ENCODE measurements around the gene ZNF19. TPM values are rescaled to one million over a fixed set of nuclear protein-coding genes. Genes with fewer than 3 reads are reported as not detected.

ZNF19 gene
- total RNA-seq = 10 to 100 TPM; 12.6 to 16.1 TPM
- 1 to 10 TPM; 1.9 to 5.1 TPM for polyA plus RNA-seq
- long read RNA-seq, donor 1 = 0 reads
- long read RNA-seq, donor 2, partial matches to known transcripts = 0 of 1 reads
- long read RNA-seq, donor 2, other reads (novel, unspliced or antisense) = 0 of 1 reads
- long read RNA-seq, donor 3 = 0 reads
- long read RNA-seq, donor 4, partial matches to known transcripts = 0 of 1 reads
- long read RNA-seq, donor 4, other reads (novel, unspliced or antisense) = 0 of 1 reads
- long read RNA-seq, donor 5, partial matches to known transcripts = 0 of 2 reads
- long read RNA-seq, donor 5, other reads (novel, unspliced or antisense) = 0 of 2 reads

- DNase-seq (no peak), ATAC-seq (ENCODE audit: insufficient read depth, low FRiP score) (no peak)
- no peaks in the 10 kb centered on the region for H3K4me1 ChIP-seq (ENCODE audit: control insufficient read depth in 5 of 5, insufficient read depth in 5 of 5, low read length in 5 of 5)
- no peaks in the 10 kb centered on the region for H3K27me3 ChIP-seq (ENCODE audit: control insufficient read depth in 3 of 3, insufficient read depth in 3 of 3, low read length in 2 of 3)
- H3K9ac ChIP-seq (ENCODE audit: insufficient read depth in 1 of 2, low read length in 2 of 2) = no peak within 1 kb of the TSS
- TF ChIP-seq, protein P1, sequence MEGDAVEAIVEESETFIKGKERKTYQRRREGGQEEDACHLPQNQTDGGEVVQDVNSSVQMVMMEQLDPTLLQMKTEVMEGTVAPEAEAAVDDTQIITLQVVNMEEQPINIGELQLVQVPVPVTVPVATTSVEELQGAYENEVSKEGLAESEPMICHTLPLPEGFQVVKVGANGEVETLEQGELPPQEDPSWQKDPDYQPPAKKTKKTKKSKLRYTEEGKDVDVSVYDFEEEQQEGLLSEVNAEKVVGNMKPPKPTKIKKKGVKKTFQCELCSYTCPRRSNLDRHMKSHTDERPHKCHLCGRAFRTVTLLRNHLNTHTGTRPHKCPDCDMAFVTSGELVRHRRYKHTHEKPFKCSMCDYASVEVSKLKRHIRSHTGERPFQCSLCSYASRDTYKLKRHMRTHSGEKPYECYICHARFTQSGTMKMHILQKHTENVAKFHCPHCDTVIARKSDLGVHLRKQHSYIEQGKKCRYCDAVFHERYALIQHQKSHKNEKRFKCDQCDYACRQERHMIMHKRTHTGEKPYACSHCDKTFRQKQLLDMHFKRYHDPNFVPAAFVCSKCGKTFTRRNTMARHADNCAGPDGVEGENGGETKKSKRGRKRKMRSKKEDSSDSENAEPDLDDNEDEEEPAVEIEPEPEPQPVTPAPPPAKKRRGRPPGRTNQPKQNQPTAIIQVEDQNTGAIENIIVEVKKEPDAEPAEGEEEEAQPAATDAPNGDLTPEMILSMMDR (IDR thresholded peaks at IDR 0.05; ENCODE audit: control extremely low read depth, extremely low read depth) = no peak
- no peaks in the 10 kb centered on the region for H3K36me3 ChIP-seq (ENCODE audit: control insufficient read depth in 4 of 4, insufficient read depth in 4 of 4, low read length in 4 of 4)
- no peaks in the 10 kb centered on the region for H3K9me3 ChIP-seq (ENCODE audit: control insufficient read depth in 4 of 4, insufficient read depth in 3 of 4, low read length in 3 of 4)
- H3K4me3 ChIP-seq = no peak within 1 kb of the TSS
- 91 to 94% methylated on average over 22 of the region's 22 CpGs for WGBS, 2 donors
- H3K27ac ChIP-seq (ENCODE audit: low read depth in 1 of 2, low read length in 1 of 2) = no peak within 1 kb of the TSS
Observed at GRCh38 chr16:71489122-71489521, at the start of gene ZNF19. Gene ZNF19 (minus strand): TSS chr16:71489324. CDS start chr16:71482114, 7,210 bp downstream.

DNA sequence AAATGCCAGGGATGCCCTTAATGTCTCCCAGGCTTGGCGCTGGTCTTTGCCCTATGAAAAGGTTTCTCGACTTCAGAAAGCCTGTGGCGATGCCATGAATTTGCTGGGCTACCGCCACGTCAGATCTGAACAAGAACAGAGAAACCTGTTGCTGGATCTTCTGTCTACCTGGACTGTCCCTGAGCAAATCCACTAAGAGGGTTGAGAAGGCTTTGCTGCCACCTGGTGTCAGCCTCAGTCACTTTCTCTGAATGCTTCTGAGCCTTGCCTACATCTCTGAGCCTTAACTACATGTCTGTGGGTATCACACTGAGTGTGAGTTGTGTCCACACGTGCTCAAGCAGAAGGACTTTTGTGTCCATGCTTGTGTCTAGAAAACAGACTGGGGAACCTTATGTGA lies 48.5 kb upstream of the ZNF19 start:
- TF ChIP-seq, protein P1 (IDR thresholded peaks at IDR 0.05; ENCODE audit: control extremely low read depth, extremely low read depth) = peak; percentile 17
- Histone ChIP-seq H3K9me3 (ENCODE audit: control insufficient read depth in 4 of 4, insufficient read depth in 3 of 4, low read length in 3 of 4) (no peaks in the 10 kb centered on the region), H3K27ac (ENCODE audit: low read depth in 1 of 2, low read length in 1 of 2) (no peak overlapping the region), H3K4me3 (no peak overlapping the region), H3K9ac (ENCODE audit: insufficient read depth in 1 of 2, low read length in 2 of 2) (no peak overlapping the region), H3K36me3 (ENCODE audit: control insufficient read depth in 4 of 4, insufficient read depth in 4 of 4, low read length in 4 of 4) (no peaks in the 10 kb centered on the region), H3K27me3 (ENCODE audit: control insufficient read depth in 3 of 3, insufficient read depth in 3 of 3, low read length in 2 of 3) (peaks cover 0 to 3% (median 2%) of the 10 kb centered on the region in 3 donors), H3K4me1 (ENCODE audit: control insufficient read depth in 5 of 5, insufficient read depth in 5 of 5, low read length in 5 of 5) (peaks cover 0 to 5% (median 0%) of the 10 kb centered on the region in 5 donors)
- peak; percentile 5 to 19 (median 15) for DNase-seq
- 69 to 73% methylated on average over 6 of the region's 6 CpGs for WGBS, 2 donors
- no peak for ATAC-seq (ENCODE audit: insufficient read depth, low FRiP score)

DNA sequence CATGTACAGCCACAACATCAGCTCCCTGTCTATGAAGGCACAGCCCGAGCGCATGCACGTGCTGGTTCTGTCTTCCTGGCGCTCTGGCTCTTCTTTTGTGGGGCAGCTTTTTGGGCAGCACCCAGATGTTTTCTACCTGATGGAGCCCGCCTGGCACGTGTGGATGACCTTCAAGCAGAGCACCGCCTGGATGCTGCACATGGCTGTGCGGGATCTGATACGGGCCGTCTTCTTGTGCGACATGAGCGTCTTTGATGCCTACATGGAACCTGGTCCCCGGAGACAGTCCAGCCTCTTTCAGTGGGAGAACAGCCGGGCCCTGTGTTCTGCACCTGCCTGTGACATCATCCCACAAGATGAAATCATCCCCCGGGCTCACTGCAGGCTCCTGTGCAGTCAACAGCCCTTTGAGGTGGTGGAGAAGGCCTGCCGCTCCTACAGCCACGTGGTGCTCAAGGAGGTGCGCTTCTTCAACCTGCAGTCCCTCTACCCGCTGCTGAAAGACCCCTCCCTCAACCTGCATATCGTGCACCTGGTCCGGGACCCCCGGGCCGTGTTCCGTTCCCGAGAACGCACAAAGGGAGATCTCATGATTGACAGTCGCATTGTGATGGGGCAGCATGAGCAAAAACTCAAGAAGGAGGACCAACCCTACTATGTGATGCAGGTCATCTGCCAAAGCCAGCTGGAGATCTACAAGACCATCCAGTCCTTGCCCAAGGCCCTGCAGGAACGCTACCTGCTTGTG lies 47.8 kb upstream of the ZNF19 start:
- no peak for ATAC-seq (ENCODE audit: insufficient read depth, low FRiP score)
- Histone ChIP-seq H3K4me1 (ENCODE audit: control insufficient read depth in 5 of 5, insufficient read depth in 5 of 5, low read length in 5 of 5) (peaks cover 0 to 2% (median 0%) of the 10 kb centered on the region in 5 donors), H3K36me3 (ENCODE audit: control insufficient read depth in 4 of 4, insufficient read depth in 4 of 4, low read length in 4 of 4) (no peaks in the 10 kb centered on the region), H3K4me3 (no peak overlapping the region), H3K9ac (ENCODE audit: insufficient read depth in 1 of 2, low read length in 2 of 2) (no peak overlapping the region), H3K9me3 (ENCODE audit: control insufficient read depth in 4 of 4, insufficient read depth in 3 of 4, low read length in 3 of 4) (no peaks in the 10 kb centered on the region), H3K27me3 (ENCODE audit: control insufficient read depth in 3 of 3, insufficient read depth in 3 of 3, low read length in 2 of 3) (peaks cover 0 to 2% (median 0%) of the 10 kb centered on the region in 3 donors), H3K27ac (ENCODE audit: low read depth in 1 of 2, low read length in 1 of 2) (no peak overlapping the region)
- 95% methylated on average over 28 of the region's 28 CpGs for WGBS, 2 donors
- TF ChIP-seq, protein P1 (IDR thresholded peaks at IDR 0.05; ENCODE audit: control extremely low read depth, extremely low read depth) = no peak
- no peak for DNase-seq
